Stimulated activated naive CD8-positive, alpha-beta T cell treated with anti-CD3 and anti-CD28 coated beads, Interleukin-15, amount 100 ng/mL, for 72 hours (primary cell): ENCODE data around the gene SPRY4.

Source experiments
- ATAC-seq: fragments of 150-1000 bp; cut with Tn5 transposase; 2 replicates; pipeline ENCODE4 v1.10.0; 2021; ENCODE audit warnings: mild to moderate bottlenecking, moderate library complexity
- DNase-seq, 2 donors: peaks; one replicate each; pipeline ENCODE4 v3.0.0; 2021 to 2022
- H3K27ac Mint-ChIP-seq, 2 donors: one replicate each; pipeline ENCODE4 v1.8.0; 2022; ENCODE audit warnings: mild to moderate bottlenecking in 2 of 2, mixed read lengths in 2 of 2, moderate library complexity in 2 of 2
- H3K27me3 Mint-ChIP-seq: one replicate; pipeline ENCODE4 v1.8.0; 2022; ENCODE audit warnings: mixed read lengths
- H3K4me1 Mint-ChIP-seq: one replicate; pipeline ENCODE4 v1.8.0; 2022; ENCODE audit warnings: mild to moderate bottlenecking, mixed read lengths
- H3K4me3 Mint-ChIP-seq, 2 donors: one replicate each; pipeline ENCODE4 v1.8.0; 2022; ENCODE audit warnings: mild to moderate bottlenecking in 2 of 2, mixed read lengths in 2 of 2, moderate library complexity in 1 of 2
- H3K9me3 Mint-ChIP-seq, 2 donors: one replicate each; pipeline ENCODE4 v1.8.0; 2022; ENCODE audit warnings: mixed read lengths in 2 of 2

SPRY4 gene

GRCh38 chr5:142295960-142296860, 28.6 kb downstream of the SPRY4 start:
- DNase-seq = no peak
- H3K27ac Mint-ChIP-seq = no peak overlapping the region
- H3K9me3 Mint-ChIP-seq = no peaks in the 10 kb centered on the region
- ATAC-seq = no peak
- H3K4me3 Mint-ChIP-seq = no peak overlapping the region
- H3K4me1 Mint-ChIP-seq = peaks cover 6% of the 10 kb centered on the region
- no peaks in the 10 kb centered on the region for H3K27me3 Mint-ChIP-seq

- DNase-seq (no peak), ATAC-seq (no peak)
- no peak overlapping the region for H3K4me3 Mint-ChIP-seq
- peaks cover 6% of the 10 kb centered on the region for H3K4me1 Mint-ChIP-seq
- no peaks in the 10 kb centered on the region for H3K27me3 Mint-ChIP-seq
- peak overlapping the region; percentile 46 to 57 for H3K27ac Mint-ChIP-seq
- no peaks in the 10 kb centered on the region for H3K9me3 Mint-ChIP-seq
Observed at GRCh38 chr5:142295084-142295758, 29.6 kb downstream of the SPRY4 start.

GRCh38 chr5:142293486-142293885, 31.3 kb downstream of the SPRY4 start:
- Mint-ChIP-seq H3K27me3 (no peaks in the 10 kb centered on the region), H3K9me3 (no peaks in the 10 kb centered on the region), H3K27ac (no peak overlapping the region), H3K4me3 (no peak overlapping the region), H3K4me1 (peaks cover 6% of the 10 kb centered on the region)
- no peak for DNase-seq
- no peak for ATAC-seq

- no peak overlapping the region for H3K4me3 Mint-ChIP-seq
- DNase-seq = no peak
- no peak for ATAC-seq
- peaks cover 11% of the 10 kb centered on the region for H3K4me1 Mint-ChIP-seq
- no peaks in the 10 kb centered on the region for H3K9me3 Mint-ChIP-seq
- H3K27me3 Mint-ChIP-seq = no peaks in the 10 kb centered on the region
- H3K27ac Mint-ChIP-seq = no peak overlapping the region
Observed at GRCh38 chr5:142292808-142293207, 32.0 kb downstream of the SPRY4 start.

- peaks cover 16% of the 10 kb centered on the region for H3K4me1 Mint-ChIP-seq
- no peaks in the 10 kb centered on the region for H3K27me3 Mint-ChIP-seq
- H3K4me3 Mint-ChIP-seq = no peak overlapping the region
- DNase-seq = no peak
- H3K9me3 Mint-ChIP-seq = no peaks in the 10 kb centered on the region
- ATAC-seq = no peak
- no peak overlapping the region for H3K27ac Mint-ChIP-seq
Observed at GRCh38 chr5:142292249-142292648, 32.6 kb downstream of the SPRY4 start.

GRCh38 chr5:142290577-142291299, 34.1 kb downstream of the SPRY4 start:
- Mint-ChIP-seq H3K4me1 (peaks cover 19% of the 10 kb centered on the region), H3K9me3 (no peaks in the 10 kb centered on the region), H3K27me3 (no peaks in the 10 kb centered on the region), H3K27ac (no peak overlapping the region), H3K4me3 (no peak overlapping the region)
- ATAC-seq (no peak), DNase-seq (no peak)

- Mint-ChIP-seq H3K4me3 (no peak overlapping the region), H3K9me3 (no peaks in the 10 kb centered on the region), H3K27me3 (no peaks in the 10 kb centered on the region), H3K4me1 (peaks cover 19% of the 10 kb centered on the region), H3K27ac (peak overlapping the region in 1 of 2 donors; percentile 22)
- no peak for DNase-seq
- no peak for ATAC-seq
Observed at GRCh38 chr5:142289708-142290576, 34.9 kb downstream of the SPRY4 start.

- H3K4me1 Mint-ChIP-seq = peaks cover 13% of the 10 kb centered on the region
- H3K27ac Mint-ChIP-seq = peak overlapping the region in 1 of 2 donors; percentile 66
- H3K4me3 Mint-ChIP-seq = no peak overlapping the region
- H3K9me3 Mint-ChIP-seq = no peaks in the 10 kb centered on the region
- ATAC-seq = no peak
- no peak for DNase-seq
- no peaks in the 10 kb centered on the region for H3K27me3 Mint-ChIP-seq
Observed at GRCh38 chr5:142287973-142288313, 36.9 kb downstream of the SPRY4 start.

- Mint-ChIP-seq H3K9me3 (no peaks in the 10 kb centered on the region), H3K4me3 (no peak overlapping the region), H3K27me3 (no peaks in the 10 kb centered on the region), H3K4me1 (peaks cover 13% of the 10 kb centered on the region), H3K27ac (peak overlapping the region in 1 of 2 donors; percentile 66)
- DNase-seq (no peak), ATAC-seq (no peak)
Observed at GRCh38 chr5:142287096-142287972, 37.5 kb downstream of the SPRY4 start.

- ATAC-seq (no peak), DNase-seq (no peak)
- Mint-ChIP-seq H3K4me1 (peaks cover 13% of the 10 kb centered on the region), H3K9me3 (no peaks in the 10 kb centered on the region), H3K4me3 (no peak overlapping the region), H3K27me3 (no peaks in the 10 kb centered on the region), H3K27ac (peak overlapping the region in 1 of 2 donors; percentile 38)
Observed at GRCh38 chr5:142286111-142286510, 38.7 kb downstream of the SPRY4 start.

GRCh38 chr5:142283304-142283703, 41.5 kb downstream of the SPRY4 start:
- no peak overlapping the region for H3K27ac Mint-ChIP-seq
- no peak for DNase-seq
- ATAC-seq = no peak
- H3K4me1 Mint-ChIP-seq = peaks cover 13% of the 10 kb centered on the region
- no peaks in the 10 kb centered on the region for H3K27me3 Mint-ChIP-seq
- no peaks in the 10 kb centered on the region for H3K9me3 Mint-ChIP-seq
- H3K4me3 Mint-ChIP-seq = no peak overlapping the region

GRCh38 chr5:142281966-142282365, 42.9 kb downstream of the SPRY4 start:
- Mint-ChIP-seq H3K27me3 (no peaks in the 10 kb centered on the region), H3K9me3 (no peaks in the 10 kb centered on the region), H3K4me1 (peaks cover under 1% of the 10 kb centered on the region), H3K27ac (no peak overlapping the region), H3K4me3 (no peak overlapping the region)
- DNase-seq (no peak), ATAC-seq (no peak)

- no peaks in the 10 kb centered on the region for H3K27me3 Mint-ChIP-seq
- H3K9me3 Mint-ChIP-seq = no peaks in the 10 kb centered on the region
- no peak overlapping the region for H3K4me3 Mint-ChIP-seq
- no peaks in the 10 kb centered on the region for H3K4me1 Mint-ChIP-seq
- no peak for DNase-seq
- no peak for ATAC-seq
- H3K27ac Mint-ChIP-seq = no peak overlapping the region
Observed at GRCh38 chr5:142281008-142281367, 43.8 kb downstream of the SPRY4 start.
